Gastroesophageal sphincter (tissue), 4 donors: ENCODE results near the gene TPMT. TPM values are rescaled to one million over a fixed set of nuclear protein-coding genes. Genes with fewer than 3 reads are reported as not detected.

Source experiments
- ATAC-seq: fragments of 150-250 bp; one replicate; pipeline ENCODE4 v1.9.1; 2016; ENCODE audit warnings: mild to moderate bottlenecking, moderate library complexity
- H3K27ac ChIP-seq, 4 donors: fragments of 200-600 bp; sonication (generic) in 3 of 4; 1 replicate in 3 of 4; 2 replicates in 1 of 4; pipeline ENCODE4 v1.5.1; 2016 to 2019
- H3K27me3 ChIP-seq: fragments of 200-600 bp; sonication (generic); one replicate; pipeline ENCODE4 v1.5.1; 2019
- H3K36me3 ChIP-seq, 2 donors: fragments of 200-600 bp; sonication (generic); one replicate each; pipeline ENCODE4 v1.5.1; 2019; ENCODE audit warnings: control low read depth in 1 of 2
- H3K4me1 ChIP-seq, 3 donors: fragments of 200-600 bp; sonication (generic); 1 replicate in 2 of 3; 2 replicates in 1 of 3; pipeline ENCODE4 v1.5.1; 2016 to 2019; ENCODE audit warnings: control low read depth in 2 of 3
- H3K4me3 ChIP-seq, 2 donors: fragments of 200-600 bp; sonication (generic); one replicate each; pipeline ENCODE4 v1.5.1; 2019; ENCODE audit warnings: mild to moderate bottlenecking in 1 of 2, moderate library complexity in 1 of 2
- H3K9me3 ChIP-seq, 3 donors: fragments of 200-600 bp; sonication (generic); one replicate each; pipeline ENCODE4 v1.5.1; 2017 to 2019; ENCODE audit warnings: control low read depth in 2 of 3
- CTCF ChIP-seq, 4 experiments: fragments of 200-600 bp in 2 of 4; fragments of 450-650 bp in 2 of 4; sonication (generic) in 1 of 4; IDR thresholded peaks; one replicate each; pipeline ENCODE4 v1.5.1; 2017 to 2019; ENCODE audit warnings: antibody characterized with exemption in 4 of 4, mild to moderate bottlenecking in 2 of 4, moderate library complexity in 2 of 4
- EP300 ChIP-seq: sonication (generic); formaldehyde crosslinking; IDR thresholded peaks from one replicate; pipeline ENCODE4 v1.6.1; 2017; ENCODE audit warnings: antibody characterized with exemption, mild to moderate bottlenecking
- POLR2A ChIP-seq, 2 donors: fragments of 450-650 bp; IDR thresholded peaks; one replicate each; pipeline ENCODE4 v1.6.1; 2017; ENCODE audit warnings: antibody characterized with exemption in 2 of 2, mild to moderate bottlenecking in 2 of 2, moderate library complexity in 1 of 2
- POLR2AphosphoS5 ChIP-seq: sonication (generic); formaldehyde crosslinking; IDR thresholded peaks from one replicate; pipeline ENCODE4 v1.6.1; 2017; ENCODE audit warnings: antibody characterized with exemption
- WGBS, 2 donors: methylation state at CpG; one replicate each; pipeline ENCODE4 v1.1.5; 2018; ENCODE audit warnings: low coverage in 1 of 2; 5-methylcytosine and 5-hydroxymethylcytosine counted together
- total RNA-seq, 4 donors: library from RNA; depleted of rRNA; stranded (reverse); fragments of >200 nt; gene quantifications; one replicate each; pipeline ENCODE4 v1.1.0, GENCODE V29; 2016

Gene TPMT
- total RNA-seq, 4 donors from 2014 or later, result 5.7 to 8.9 (median 7.2) TPM

- H3K27me3 ChIP-seq, result no peaks in the 10 kb centered on the region
- H3K4me3 ChIP-seq, result no peak overlapping the region
- H3K27ac ChIP-seq, result no peak overlapping the region
- H3K36me3 ChIP-seq, result no peaks in the 10 kb centered on the region
- no peak for TF ChIP-seq EP300
- TF ChIP-seq POLR2A (IDR thresholded peaks at IDR 0.05), result no peak
- no peak for TF ChIP-seq CTCF (IDR thresholded peaks at IDR 0.05)
- TF ChIP-seq POLR2AphosphoS5, result no peak
- no peaks in the 10 kb centered on the region for H3K9me3 ChIP-seq
- H3K4me1 ChIP-seq, result no peaks in the 10 kb centered on the region
- WGBS, 2 donors, result 78 to 92% methylated on average over 2 of the region's 5 CpGs
- ATAC-seq, result no peak
Measured at GRCh38 chr6:18087396-18088165, 67.3 kb downstream of the TPMT start.

DNA sequence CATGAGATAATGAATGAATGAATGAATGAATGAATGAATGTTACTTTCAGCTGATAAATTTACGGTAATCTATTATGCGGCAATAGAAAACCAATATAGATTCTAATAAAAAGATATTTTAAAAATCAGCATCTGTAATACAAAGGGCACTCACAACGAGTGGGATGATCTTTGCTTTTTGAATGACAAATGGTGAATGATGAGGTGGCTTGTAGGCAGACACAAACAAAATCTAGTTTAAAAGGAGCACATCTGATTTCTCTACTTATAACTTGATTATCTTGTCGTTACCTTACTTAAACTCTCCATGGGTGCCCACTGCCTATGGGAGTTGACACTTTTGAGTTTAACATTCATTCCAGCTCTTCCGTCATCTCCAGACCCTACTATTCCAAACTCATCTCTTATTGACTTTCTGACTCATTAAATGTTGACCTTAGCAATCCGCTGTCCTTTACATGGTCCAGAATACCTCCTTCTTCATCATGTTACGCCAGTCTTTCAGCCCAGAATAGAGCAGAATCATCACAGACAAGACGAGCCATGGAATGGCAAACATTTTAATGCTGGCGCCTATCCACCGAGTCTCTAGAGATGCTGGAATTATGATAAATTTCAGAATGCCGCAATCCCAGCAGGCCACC is 73.7 kb downstream of the TPMT start:
- Histone ChIP-seq H3K4me3 (no peak overlapping the region), H3K36me3 (no peaks in the 10 kb centered on the region), H3K9me3 (no peaks in the 10 kb centered on the region), H3K27ac (no peak overlapping the region), H3K4me1 (no peaks in the 10 kb centered on the region), H3K27me3 (no peaks in the 10 kb centered on the region)
- 84 to 85% methylated on average over 11 of the region's 11 CpGs for WGBS, 2 donors
- ATAC-seq, result no peak
- no peak for TF ChIP-seq POLR2AphosphoS5
- TF ChIP-seq POLR2A (IDR thresholded peaks at IDR 0.05), result no peak
- TF ChIP-seq EP300, result no peak
- no peak for TF ChIP-seq CTCF (IDR thresholded peaks at IDR 0.05)

DNA sequence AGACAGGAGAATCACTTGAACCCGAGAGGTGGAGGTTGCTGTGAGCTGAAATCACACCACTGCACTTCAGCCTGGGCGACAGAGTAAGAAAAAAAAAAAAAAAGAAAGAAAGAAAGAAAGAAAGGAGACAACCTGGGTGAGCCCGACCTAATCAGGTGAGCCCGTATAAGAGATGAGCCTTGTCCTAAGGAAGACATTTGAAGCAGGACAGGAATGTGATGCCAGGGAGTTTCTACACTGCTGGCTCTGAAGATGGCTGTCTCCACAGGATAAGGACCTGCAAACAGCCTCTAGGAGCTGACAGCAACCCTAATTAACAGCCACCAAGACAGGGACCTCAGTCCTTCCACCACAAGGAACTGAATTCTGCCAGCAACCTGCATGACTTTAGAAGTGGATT is 74.3 kb downstream of the TPMT start:
- Histone ChIP-seq H3K4me1 (no peaks in the 10 kb centered on the region), H3K36me3 (no peaks in the 10 kb centered on the region), H3K9me3 (no peaks in the 10 kb centered on the region), H3K27ac (no peak overlapping the region), H3K27me3 (no peaks in the 10 kb centered on the region), H3K4me3 (no peak overlapping the region)
- ATAC-seq, result no peak
- TF ChIP-seq POLR2AphosphoS5 (no peak), POLR2A (IDR thresholded peaks at IDR 0.05) (no peak), EP300 (no peak), CTCF (IDR thresholded peaks at IDR 0.05) (no peak)
- 82 to 100% methylated on average over 1 to 4 of the region's 4 CpGs for WGBS, 2 donors

DNA sequence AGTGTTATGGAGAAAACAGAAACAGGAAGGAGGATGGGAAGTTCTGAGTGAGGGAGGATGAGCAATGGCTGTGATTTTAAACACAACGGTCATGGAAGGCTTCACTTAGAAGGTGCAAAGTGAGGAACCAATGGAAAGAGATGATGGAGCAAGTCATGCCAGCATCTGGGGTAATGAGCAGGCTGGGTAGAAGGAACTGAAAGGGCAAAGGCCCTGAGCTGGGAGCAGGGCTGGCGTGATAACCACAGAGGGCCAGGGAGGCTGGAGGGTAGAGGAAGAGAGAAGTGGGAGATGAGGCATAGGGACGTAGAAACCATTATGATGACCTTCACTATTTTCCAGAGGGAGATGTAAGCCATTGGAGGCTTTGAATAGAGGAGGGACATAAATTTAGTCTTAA is 76.0 kb downstream of the TPMT start:
- H3K4me3 ChIP-seq, result no peak overlapping the region
- 92 to 94% methylated on average over 2 to 3 of the region's 3 CpGs for WGBS, 2 donors
- H3K4me1 ChIP-seq, result no peaks in the 10 kb centered on the region
- H3K27me3 ChIP-seq, result no peaks in the 10 kb centered on the region
- TF ChIP-seq CTCF (IDR thresholded peaks at IDR 0.05), result no peak
- TF ChIP-seq POLR2A (IDR thresholded peaks at IDR 0.05), result no peak
- TF ChIP-seq POLR2AphosphoS5, result no peak
- no peak for TF ChIP-seq EP300
- no peaks in the 10 kb centered on the region for H3K36me3 ChIP-seq
- no peak for ATAC-seq
- no peak overlapping the region for H3K27ac ChIP-seq
- peaks cover 0 to 4% (median 0%) of the 10 kb centered on the region in 3 donors for H3K9me3 ChIP-seq

Other genes starting within 250 kb of the TPMT start
- gene KIF13A, start 167.4 kb downstream of the TPMT start, total RNA-seq, result 10 to 100 TPM; 67.7 to 98.9 (median 84.1) TPM
- gene NHLRC1, start 32.4 kb downstream of the TPMT start, total RNA-seq, result under 1 TPM; 0.54 to 0.93 (median 0.67) TPM
- 10 to 100 TPM; 11.0 to 14.5 (median 12.7) TPM for gene KDM1B, start 345 bp upstream of the TPMT start, total RNA-seq
- 100 to 1,000 TPM; 162 to 186 (median 177) TPM for gene DEK, start 109.5 kb upstream of the TPMT start, total RNA-seq
- 10 to 100 TPM in 3 of 4 donors, 1 to 10 TPM in 1; 5.6 to 18.4 (median 15.2) TPM for gene RNF144B, start 232.3 kb upstream of the TPMT start, total RNA-seq